ENCODE results near the gene NUP107.

DNA sequence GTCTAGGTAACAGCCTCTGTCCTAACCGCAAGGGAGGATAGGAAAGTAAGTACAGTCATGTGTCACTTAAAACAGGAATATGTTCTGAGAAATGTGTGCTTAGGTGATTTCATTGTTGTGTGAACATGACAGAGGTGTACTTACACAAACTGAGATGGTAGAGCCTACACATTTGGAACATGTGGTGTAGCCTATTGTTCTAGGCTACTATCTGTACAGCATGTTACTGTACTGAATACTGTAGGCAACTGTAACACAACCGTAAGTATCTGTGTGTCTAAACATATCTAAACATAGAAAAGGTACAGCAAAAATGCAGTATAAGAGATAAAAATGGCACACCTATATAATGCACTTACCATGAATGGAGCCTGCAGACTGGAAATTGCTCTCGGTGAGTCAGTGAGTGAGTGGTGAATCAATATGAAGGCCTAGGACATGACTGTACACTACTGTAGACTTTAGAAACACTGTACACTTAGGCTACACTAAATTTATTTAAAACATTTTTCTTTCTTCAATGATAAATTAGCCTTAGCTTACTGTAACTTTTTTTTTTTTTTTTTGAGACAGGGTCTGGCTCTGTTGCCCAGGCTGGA is 108.0 kb downstream of the NUP107 start:
- TF ChIP-seq, protein P1, sequence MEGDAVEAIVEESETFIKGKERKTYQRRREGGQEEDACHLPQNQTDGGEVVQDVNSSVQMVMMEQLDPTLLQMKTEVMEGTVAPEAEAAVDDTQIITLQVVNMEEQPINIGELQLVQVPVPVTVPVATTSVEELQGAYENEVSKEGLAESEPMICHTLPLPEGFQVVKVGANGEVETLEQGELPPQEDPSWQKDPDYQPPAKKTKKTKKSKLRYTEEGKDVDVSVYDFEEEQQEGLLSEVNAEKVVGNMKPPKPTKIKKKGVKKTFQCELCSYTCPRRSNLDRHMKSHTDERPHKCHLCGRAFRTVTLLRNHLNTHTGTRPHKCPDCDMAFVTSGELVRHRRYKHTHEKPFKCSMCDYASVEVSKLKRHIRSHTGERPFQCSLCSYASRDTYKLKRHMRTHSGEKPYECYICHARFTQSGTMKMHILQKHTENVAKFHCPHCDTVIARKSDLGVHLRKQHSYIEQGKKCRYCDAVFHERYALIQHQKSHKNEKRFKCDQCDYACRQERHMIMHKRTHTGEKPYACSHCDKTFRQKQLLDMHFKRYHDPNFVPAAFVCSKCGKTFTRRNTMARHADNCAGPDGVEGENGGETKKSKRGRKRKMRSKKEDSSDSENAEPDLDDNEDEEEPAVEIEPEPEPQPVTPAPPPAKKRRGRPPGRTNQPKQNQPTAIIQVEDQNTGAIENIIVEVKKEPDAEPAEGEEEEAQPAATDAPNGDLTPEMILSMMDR (IDR thresholded peaks at IDR 0.05): no peak
- TF ChIP-seq POLR2AphosphoS5 (IDR thresholded peaks at IDR 0.05): no peak
- no peak for TF ChIP-seq POLR2A (IDR thresholded peaks at IDR 0.05)
- TF ChIP-seq EP300 (IDR thresholded peaks at IDR 0.05): no peak

Data from sigmoid colon (tissue), 4 donors.